HEK293 (cell line): ENCODE data around the gene YPEL5.

ENCODE experiments used
- CTCF ChIA-PET: fragments of 350-600 bp; formaldehyde crosslinking; extraction: SDS; loops from one replicate; lab custom pipeline; 2021; ENCODE audit warnings: antibody characterized with exemption; lab: Yijun Ruan, JAX
- POLR2A ChIA-PET: fragments of 300-600 bp; formaldehyde crosslinking; extraction: SDS; loops from one replicate; lab custom pipeline; 2020; ENCODE audit warnings: antibody characterized with exemption, inconsistent platforms; lab: Yijun Ruan, JAX
- H3K27ac ChIP-seq: fragments of 200-500 bp; sonication (Bioruptor generic); 2 replicates; pipeline ENCODE4 v1.5.1; 2014; ENCODE audit warnings: low read depth, low read length, control low read depth, inconsistent platforms; ENCODE audit errors: extremely low read depth
- H3K36me3 ChIP-seq, 2 experiments: fragments of 200-500 bp in 1 of 2; sonication (Bioruptor generic) in 1 of 2; 1 replicate in 1 of 2; 2 replicates in 1 of 2; pipeline ENCODE4 v1.5.1; 2014 to 2017; ENCODE audit warnings: inconsistent platforms in 2 of 2, low read length in 2 of 2; ENCODE audit not compliant: control insufficient read depth in 2 of 2, insufficient read depth in 1 of 2
- H3K4me1 ChIP-seq: fragments of 200-500 bp; sonication (Bioruptor generic); 2 replicates; pipeline ENCODE4 v1.5.1; 2014; ENCODE audit warnings: mild to moderate bottlenecking, low read length, inconsistent platforms; ENCODE audit not compliant: control insufficient read depth, insufficient read depth
- H3K4me3 ChIP-seq: 2 replicates; pipeline ENCODE4 v1.5.1; 2011; ENCODE audit warnings: low read depth, mild to moderate bottlenecking, control low read depth, low read length, moderate library complexity
- H3K9me3 ChIP-seq: fragments of 200-500 bp; sonication (Bioruptor generic); 2 replicates; pipeline ENCODE4 v1.5.1; 2014; ENCODE audit warnings: low read depth, low read length, inconsistent platforms; ENCODE audit not compliant: control insufficient read depth, insufficient read depth
- FEZF1 ChIP-seq: fragments of 450-650 bp; formaldehyde crosslinking; IDR thresholded peaks from 2 replicates; pipeline ENCODE4 v1.5.1; 2016; ENCODE audit warnings: missing biosample characterization, missing genetic modification characterization
- KLF9 ChIP-seq: fragments of 450-650 bp; formaldehyde crosslinking; IDR thresholded peaks from 2 replicates; pipeline ENCODE4 v1.5.1; 2016; ENCODE audit warnings: missing biosample characterization, missing genetic modification characterization, low read depth
- YY1 ChIP-seq: fragments of 450-650 bp; formaldehyde crosslinking; IDR thresholded peaks from 2 replicates; pipeline ENCODE4 v1.5.1; 2018; ENCODE audit warnings: missing biosample characterization, missing genetic modification characterization
- ZBTB48 ChIP-seq: fragments of 450-650 bp; formaldehyde crosslinking; IDR thresholded peaks from 2 replicates; pipeline ENCODE4 v1.5.1; 2016; ENCODE audit warnings: missing biosample characterization, missing genetic modification characterization
- ZNF239 ChIP-seq: fragments of 450-650 bp; formaldehyde crosslinking; IDR thresholded peaks from 2 replicates; pipeline ENCODE4 v1.5.1; 2016; ENCODE audit warnings: missing biosample characterization, missing genetic modification characterization
- ZNF24 ChIP-seq: fragments of 450-650 bp; formaldehyde crosslinking; IDR thresholded peaks from 2 replicates; pipeline ENCODE4 v1.5.1; 2016; ENCODE audit warnings: missing biosample characterization, missing genetic modification characterization
- ZNF747 ChIP-seq: fragments of 450-650 bp; formaldehyde crosslinking; IDR thresholded peaks from 2 replicates; pipeline ENCODE4 v1.5.1; 2016; ENCODE audit warnings: missing biosample characterization, missing genetic modification characterization
- ZNF777 ChIP-seq: fragments of 450-650 bp; formaldehyde crosslinking; IDR thresholded peaks from 2 replicates; pipeline ENCODE4 v1.5.1; 2017; ENCODE audit warnings: missing biosample characterization, missing genetic modification characterization, borderline replicate concordance
- ZSCAN16 ChIP-seq: fragments of 450-650 bp; formaldehyde crosslinking; IDR thresholded peaks from 2 replicates; pipeline ENCODE4 v1.5.1; 2016; ENCODE audit warnings: missing biosample characterization, missing genetic modification characterization
- TF ChIP-seq, protein P1 (sequence below): fragments of 450-650 bp; formaldehyde crosslinking; IDR thresholded peaks from 2 replicates; pipeline ENCODE4 v1.5.1; 2016; ENCODE audit warnings: missing biosample characterization, missing genetic modification characterization
- TF ChIP-seq, protein P2 (sequence below): fragments of 450-650 bp; formaldehyde crosslinking; IDR thresholded peaks from 2 replicates; pipeline ENCODE4 v1.5.1; 2016; ENCODE audit warnings: missing biosample characterization, missing genetic modification characterization, low read depth
- TF ChIP-seq, protein P3 (sequence below): fragments of 450-650 bp; formaldehyde crosslinking; IDR thresholded peaks from 2 replicates; pipeline ENCODE4 v1.5.1; 2017; ENCODE audit warnings: missing biosample characterization, missing genetic modification characterization
- TF ChIP-seq, protein P4 (sequence below): IDR thresholded peaks from 2 replicates; pipeline ENCODE4 v1.6.1; 2011; ENCODE audit warnings: mild to moderate bottlenecking, low read depth, low read length, borderline replicate concordance

Gene YPEL5

DNA sequence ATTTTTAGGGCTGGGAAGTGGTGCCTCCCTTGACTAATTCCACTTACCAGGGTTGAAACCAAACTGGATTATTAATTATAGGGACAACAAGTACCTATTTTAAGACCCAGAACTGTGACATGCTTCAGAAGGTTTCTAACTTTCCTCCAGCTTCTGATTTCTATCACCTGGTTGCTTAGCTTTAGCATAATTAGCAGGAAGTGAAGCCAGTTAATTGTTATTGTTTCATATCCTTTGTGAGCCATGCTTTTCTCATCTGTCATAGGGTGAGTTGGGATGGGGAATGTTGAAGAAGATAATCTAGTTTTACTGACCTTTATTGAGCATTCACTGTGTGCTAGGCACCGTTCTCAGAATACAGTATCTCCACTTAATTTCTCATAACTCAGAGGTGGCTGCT is 3.2 kb downstream of the YPEL5 start:
- H3K9me3 ChIP-seq = no peaks in the 10 kb centered on the region
- H3K27ac ChIP-seq = no peak overlapping the region
- ChIA-PET POLR2A (interaction anchor here (0.6 kb wide), 2 partner anchors 81 to 340 kb away, joined by 3 to 4 read pairs; partner anchors contain the start of gene LBH), CTCF (interaction anchor here (0.6 to 6.9 kb wide), 7 partner anchors 14 to 894 kb away, joined by 3 to 71 read pairs (median 3); no protein-coding TSS in a partner anchor)
- H3K4me3 ChIP-seq = no peak overlapping the region
- H3K4me1 ChIP-seq = peaks cover 22% of the 10 kb centered on the region
- H3K36me3 ChIP-seq = peaks cover 0 to 8% of the 10 kb centered on the region in 2 experiments; a peak in 1 of 3 replicates
- TF ChIP-seq, protein P1, sequence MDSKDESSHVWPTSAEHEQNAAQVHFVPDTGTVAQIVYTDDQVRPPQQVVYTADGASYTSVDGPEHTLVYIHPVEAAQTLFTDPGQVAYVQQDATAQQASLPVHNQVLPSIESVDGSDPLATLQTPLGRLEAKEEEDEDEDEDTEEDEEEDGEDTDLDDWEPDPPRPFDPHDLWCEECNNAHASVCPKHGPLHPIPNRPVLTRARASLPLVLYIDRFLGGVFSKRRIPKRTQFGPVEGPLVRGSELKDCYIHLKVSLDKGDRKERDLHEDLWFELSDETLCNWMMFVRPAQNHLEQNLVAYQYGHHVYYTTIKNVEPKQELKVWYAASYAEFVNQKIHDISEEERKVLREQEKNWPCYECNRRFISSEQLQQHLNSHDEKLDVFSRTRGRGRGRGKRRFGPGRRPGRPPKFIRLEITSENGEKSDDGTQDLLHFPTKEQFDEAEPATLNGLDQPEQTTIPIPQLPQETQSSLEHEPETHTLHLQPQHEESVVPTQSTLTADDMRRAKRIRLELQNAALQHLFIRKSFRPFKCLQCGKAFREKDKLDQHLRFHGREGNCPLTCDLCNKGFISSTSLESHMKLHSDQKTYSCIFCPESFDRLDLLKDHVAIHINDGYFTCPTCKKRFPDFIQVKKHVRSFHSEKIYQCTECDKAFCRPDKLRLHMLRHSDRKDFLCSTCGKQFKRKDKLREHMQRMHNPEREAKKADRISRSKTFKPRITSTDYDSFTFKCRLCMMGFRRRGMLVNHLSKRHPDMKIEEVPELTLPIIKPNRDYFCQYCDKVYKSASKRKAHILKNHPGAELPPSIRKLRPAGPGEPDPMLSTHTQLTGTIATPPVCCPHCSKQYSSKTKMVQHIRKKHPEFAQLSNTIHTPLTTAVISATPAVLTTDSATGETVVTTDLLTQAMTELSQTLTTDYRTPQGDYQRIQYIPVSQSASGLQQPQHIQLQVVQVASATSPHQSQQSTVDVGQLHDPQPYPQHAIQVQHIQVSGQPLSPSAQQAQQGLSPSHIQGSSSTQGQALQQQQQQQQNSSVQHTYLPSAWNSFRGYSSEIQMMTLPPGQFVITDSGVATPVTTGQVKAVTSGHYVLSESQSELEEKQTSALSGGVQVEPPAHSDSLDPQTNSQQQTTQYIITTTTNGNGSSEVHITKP = peak; percentile 10; the same call in 1 of the 2 replicates
- TF ChIP-seq ZBTB48 (tag by site-specific recombination) = peak; percentile 11; the same call in 1 of the 2 replicates
- TF ChIP-seq, protein P2, sequence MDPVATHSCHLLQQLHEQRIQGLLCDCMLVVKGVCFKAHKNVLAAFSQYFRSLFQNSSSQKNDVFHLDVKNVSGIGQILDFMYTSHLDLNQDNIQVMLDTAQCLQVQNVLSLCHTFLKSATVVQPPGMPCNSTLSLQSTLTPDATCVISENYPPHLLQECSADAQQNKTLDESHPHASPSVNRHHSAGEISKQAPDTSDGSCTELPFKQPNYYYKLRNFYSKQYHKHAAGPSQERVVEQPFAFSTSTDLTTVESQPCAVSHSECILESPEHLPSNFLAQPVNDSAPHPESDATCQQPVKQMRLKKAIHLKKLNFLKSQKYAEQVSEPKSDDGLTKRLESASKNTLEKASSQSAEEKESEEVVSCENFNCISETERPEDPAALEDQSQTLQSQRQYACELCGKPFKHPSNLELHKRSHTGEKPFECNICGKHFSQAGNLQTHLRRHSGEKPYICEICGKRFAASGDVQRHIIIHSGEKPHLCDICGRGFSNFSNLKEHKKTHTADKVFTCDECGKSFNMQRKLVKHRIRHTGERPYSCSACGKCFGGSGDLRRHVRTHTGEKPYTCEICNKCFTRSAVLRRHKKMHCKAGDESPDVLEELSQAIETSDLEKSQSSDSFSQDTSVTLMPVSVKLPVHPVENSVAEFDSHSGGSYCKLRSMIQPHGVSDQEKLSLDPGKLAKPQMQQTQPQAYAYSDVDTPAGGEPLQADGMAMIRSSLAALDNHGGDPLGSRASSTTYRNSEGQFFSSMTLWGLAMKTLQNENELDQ (tag by site-specific recombination) = no peak

DNA sequence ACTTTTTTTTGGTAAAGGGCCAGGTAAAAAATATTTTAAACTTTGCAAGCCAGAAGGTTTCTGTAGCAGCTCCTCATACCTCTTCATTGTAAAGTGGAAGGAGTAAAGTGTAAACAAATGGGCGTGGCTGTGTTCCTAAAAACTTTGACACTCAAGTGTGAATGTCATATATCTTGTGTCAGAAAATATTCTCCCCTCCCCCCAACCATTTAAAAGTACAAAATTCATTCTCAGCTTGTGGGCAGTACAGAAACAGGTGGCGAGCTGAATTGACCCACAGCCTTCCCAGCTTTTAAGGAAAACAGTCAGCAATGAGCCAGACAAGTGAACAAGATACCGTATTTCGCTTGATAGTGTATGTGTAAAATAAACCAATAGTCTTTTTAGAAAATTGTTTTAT is 4.0 kb downstream of the YPEL5 start:
- Histone ChIP-seq H3K36me3 (peaks cover 0 to 10% of the 10 kb centered on the region in 2 experiments; a peak in 1 of 3 replicates), H3K4me3 (no peak overlapping the region), H3K4me1 (peaks cover 22% of the 10 kb centered on the region), H3K9me3 (no peaks in the 10 kb centered on the region), H3K27ac (no peak overlapping the region)
- CTCF ChIA-PET = interaction anchor here (0.6 to 6.9 kb wide), 5 partner anchors 13 to 557 kb away, joined by 3 to 71 read pairs (median 3); no protein-coding TSS in a partner anchor
- POLR2A ChIA-PET = interaction anchor here (0.6 kb wide), 1 partner anchor 339 kb away, joined by 4 read pairs; no protein-coding TSS in a partner anchor
- TF ChIP-seq, protein P3, sequence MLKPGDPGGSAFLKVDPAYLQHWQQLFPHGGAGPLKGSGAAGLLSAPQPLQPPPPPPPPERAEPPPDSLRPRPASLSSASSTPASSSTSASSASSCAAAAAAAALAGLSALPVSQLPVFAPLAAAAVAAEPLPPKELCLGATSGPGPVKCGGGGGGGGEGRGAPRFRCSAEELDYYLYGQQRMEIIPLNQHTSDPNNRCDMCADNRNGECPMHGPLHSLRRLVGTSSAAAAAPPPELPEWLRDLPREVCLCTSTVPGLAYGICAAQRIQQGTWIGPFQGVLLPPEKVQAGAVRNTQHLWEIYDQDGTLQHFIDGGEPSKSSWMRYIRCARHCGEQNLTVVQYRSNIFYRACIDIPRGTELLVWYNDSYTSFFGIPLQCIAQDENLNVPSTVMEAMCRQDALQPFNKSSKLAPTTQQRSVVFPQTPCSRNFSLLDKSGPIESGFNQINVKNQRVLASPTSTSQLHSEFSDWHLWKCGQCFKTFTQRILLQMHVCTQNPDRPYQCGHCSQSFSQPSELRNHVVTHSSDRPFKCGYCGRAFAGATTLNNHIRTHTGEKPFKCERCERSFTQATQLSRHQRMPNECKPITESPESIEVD (tag by site-specific recombination) = peak; percentile 75
- TF ChIP-seq KLF9 (tag by site-specific recombination) (peak; percentile 40; the same call in 1 of the 2 replicates), ZNF24 (no peak)

DNA sequence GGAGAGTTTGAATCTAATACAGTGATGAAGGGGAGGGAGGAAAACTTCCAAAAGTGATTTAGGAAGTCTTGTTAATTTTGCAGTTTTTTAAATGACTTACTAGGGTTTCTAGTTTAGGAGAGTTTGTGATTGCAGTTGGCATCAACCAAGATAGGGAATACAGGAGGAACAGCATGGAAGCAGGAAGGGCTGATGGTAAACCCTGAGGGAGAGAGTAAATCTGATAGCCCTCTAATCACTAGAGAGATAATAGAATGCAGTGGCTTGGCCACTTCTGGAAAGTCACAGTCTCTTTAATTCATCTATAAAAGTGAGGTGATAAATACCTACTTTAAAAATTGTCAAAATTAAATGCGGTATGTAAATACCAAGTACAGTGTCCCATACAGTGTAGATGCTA is 5.6 kb downstream of the YPEL5 start:
- no peak overlapping the region for H3K4me3 ChIP-seq
- H3K27ac ChIP-seq = no peak overlapping the region
- CTCF ChIA-PET = interaction anchor here (0.7 to 6.9 kb wide), 4 partner anchors 12 to 561 kb away, joined by 3 to 71 read pairs (median 4); no protein-coding TSS in a partner anchor
- H3K36me3 ChIP-seq = peaks cover 0 to 26% of the 10 kb centered on the region in 2 experiments; a peak in 2 of 3 replicates
- POLR2A ChIA-PET = interaction anchor here (0.6 kb wide), 1 partner anchor 1139 kb away, joined by 4 read pairs; no protein-coding TSS in a partner anchor
- H3K9me3 ChIP-seq = no peaks in the 10 kb centered on the region
- H3K4me1 ChIP-seq = peaks cover 22% of the 10 kb centered on the region
- TF ChIP-seq ZNF747 (tag by site-specific recombination) (no peak), ZNF777 (tag by site-specific recombination) (no peak), ZNF239 (no peak), FEZF1 (tag by site-specific recombination) (0 out of 2 replicates have a peak, but pooled peaks have one; percentile 11), YY1 (tag by site-specific recombination) (no peak), ZSCAN16 (tag by site-specific recombination) (no peak)
- TF ChIP-seq, protein P4, sequence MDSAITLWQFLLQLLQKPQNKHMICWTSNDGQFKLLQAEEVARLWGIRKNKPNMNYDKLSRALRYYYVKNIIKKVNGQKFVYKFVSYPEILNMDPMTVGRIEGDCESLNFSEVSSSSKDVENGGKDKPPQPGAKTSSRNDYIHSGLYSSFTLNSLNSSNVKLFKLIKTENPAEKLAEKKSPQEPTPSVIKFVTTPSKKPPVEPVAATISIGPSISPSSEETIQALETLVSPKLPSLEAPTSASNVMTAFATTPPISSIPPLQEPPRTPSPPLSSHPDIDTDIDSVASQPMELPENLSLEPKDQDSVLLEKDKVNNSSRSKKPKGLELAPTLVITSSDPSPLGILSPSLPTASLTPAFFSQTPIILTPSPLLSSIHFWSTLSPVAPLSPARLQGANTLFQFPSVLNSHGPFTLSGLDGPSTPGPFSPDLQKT = no peak
- TF ChIP-seq, protein P1 = no peak
